Amygdala (tissue), 56 donors: Measurements from ENCODE around the gene SSBP3.
"Not testable (repeated sequence)": the region's sequence is repeated elsewhere in the genome, so short reads cannot be mapped to it uniquely, and the experiment has no call there.

Experiments
- DNase-seq, 56 donors: peaks; one replicate each; lab custom pipeline; 2025; lab: John Stamatoyannopoulos, UW

The SSBP3 gene

GRCh38 chr1:54234284-54234683 is 171.9 kb downstream of the SSBP3 start:
- no peak for DNase-seq

GRCh38 chr1:54233196-54233595 is 173.0 kb downstream of the SSBP3 start:
- not testable (repeated sequence) for DNase-seq

GRCh38 chr1:54230507-54231339 is 175.5 kb downstream of the SSBP3 start:
- no peak for DNase-seq

GRCh38 chr1:54229281-54229891 is 176.8 kb downstream of the SSBP3 start:
- DNase-seq = peak in 1 of 56 donors; percentile 4

GRCh38 chr1:54228638-54229079 is 177.5 kb downstream of the SSBP3 start:
- peak in 2 of 56 donors; percentile 3 to 14 for DNase-seq

DNA sequence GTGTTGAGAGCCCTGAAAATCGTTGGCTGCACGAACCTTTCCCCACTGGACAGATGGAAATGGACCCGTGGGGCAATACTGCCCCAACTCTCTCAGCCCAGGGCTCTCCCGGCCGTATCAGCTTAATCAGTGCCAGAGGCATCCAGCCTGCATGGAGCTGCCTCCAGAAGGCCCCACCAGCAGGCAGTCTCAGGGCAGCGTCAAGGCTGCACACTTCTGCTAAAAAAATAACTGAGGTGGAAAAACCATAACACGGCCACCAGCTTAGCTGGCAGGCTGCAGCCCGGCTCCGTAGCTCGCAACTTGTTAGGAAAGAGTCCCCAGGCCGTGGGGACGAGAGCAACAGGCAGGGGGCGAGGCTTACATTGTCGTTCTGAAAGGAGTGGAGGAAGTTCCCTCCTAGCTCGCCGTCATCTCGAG is 178.3 kb downstream of the SSBP3 start:
- no peak for DNase-seq

DNA sequence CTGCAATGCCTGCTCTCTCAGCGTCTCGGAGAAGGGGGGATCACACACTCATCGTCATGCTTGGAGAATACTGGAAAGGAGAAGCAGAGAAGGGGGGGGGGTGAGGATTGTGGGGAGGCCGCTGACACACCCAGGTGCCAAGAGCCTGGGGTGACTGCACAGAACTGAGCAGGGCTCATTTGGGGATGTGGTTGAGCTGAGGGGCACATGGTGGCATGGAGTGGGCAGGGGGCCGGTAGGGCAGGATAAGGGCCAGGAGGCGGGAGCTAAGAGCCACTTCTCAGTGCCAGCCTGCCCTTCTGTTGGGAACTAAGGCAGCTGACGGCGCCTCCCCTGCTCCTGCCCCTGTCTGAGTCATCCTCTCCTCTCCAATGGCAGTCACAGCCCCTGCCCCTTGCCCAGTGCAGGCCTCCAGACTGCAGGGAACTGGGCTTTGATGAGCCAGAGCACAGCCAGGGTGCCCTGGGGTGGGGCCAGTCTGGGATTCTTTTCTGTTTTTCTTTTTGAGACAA is 179.0 kb downstream of the SSBP3 start:
- DNase-seq = peak in 15 of 56 donors; percentile 6 to 73 (median 23)

DNA sequence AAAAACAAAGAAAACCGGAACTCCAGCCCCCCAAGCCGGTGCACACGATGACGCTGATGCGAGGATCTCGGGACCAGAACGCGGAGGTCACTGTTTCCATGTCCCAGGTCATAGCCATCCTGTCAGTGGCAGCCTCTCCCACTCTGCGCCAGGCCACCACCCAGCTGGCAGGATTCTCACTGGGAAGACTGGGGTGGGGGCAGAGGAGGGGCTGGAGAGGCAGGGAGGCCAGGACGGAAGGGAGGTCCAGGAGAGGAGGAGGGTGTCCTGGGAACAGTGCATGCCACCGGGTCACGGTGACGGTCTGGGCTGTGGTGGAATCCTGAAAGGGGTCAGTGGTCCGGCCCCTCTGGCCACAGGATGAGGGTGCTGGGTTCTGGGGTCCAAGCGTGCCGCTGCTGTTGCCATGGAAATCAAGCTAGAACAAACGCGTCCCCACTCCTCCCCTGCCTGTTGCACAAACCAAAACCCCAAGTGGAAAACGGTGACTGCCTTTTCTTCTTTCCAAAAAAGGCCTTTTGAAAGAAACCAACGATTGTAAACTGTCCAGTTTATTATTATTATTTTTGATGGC is 180.1 kb downstream of the SSBP3 start:
- DNase-seq = no peak

DNA sequence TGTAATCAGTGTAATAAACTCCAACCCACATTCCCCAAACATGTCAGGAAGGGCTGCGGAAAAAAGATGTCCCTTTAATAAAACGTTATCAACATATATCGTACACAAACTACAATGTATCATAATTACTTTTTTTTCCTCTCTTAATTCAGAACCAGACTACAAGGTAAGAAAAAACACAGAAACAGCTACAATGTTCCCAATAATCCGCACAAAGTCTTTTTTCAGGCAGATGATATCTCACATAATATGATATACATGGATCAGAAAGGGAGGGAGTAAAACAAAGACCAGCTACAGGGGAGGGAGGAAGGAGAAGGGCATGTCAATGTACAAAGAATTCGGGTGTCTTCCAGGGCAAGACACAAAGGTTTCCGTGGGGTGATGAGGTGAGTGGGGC is 180.8 kb downstream of the SSBP3 start:
- no peak for DNase-seq

DNA sequence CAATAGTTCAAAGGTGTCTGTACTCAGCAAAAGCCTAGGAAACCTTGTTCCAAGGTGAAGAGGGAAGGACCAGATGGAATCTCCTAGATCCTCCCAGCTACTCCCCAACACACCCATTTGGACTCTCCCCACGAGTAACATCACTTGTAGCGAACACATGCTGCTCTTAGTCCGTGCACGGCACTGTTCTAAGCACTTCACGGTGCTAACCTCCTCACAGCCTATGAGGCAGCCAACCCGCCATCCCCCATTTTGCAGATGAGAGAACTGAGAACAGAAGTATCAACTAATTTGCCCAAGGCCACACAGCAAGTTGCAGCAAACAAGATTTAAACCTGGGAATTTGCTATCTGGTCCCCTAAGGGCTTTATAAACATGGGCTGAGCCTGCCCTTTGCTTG is 182.0 kb downstream of the SSBP3 start:
- no peak for DNase-seq

DNA sequence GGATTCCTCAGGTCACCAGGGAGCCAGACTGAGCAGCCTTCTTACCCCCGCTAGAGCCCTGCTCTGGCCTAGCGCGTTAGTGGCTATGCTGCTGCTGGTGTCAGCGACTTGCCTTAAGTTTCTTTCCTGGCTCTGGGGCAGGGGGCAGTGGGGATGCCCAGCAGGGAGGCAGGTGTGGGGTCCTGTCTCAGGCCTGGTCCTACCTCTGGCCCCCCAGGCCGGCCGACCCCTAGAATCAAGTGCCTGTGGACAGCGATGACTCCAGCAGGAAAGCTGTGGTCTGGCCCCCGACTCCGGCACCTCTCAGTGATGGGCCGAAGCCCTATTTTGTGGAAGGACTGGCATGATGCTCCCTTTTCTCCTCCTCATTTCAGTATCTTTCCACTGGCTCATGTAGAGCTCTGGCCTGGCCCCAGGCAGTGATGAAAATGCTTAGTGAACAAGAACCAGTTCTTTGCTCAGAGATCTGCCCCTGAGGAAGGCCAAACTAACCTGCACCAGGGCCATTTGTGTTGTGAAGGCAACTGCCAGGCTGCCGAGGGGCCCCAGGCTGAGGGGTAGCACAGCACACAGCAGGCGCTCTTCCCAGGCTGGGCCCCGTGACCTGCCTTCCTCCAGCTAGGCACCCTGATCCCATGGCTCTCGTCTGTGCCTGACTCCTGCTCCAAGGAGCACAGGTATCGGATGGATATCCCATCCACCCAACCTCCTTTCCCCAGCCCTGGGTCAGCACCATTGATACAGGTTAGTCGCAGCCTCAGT is 182.6 kb downstream of the SSBP3 start:
- DNase-seq = no peak

- DNase-seq = no peak
Observed at GRCh38 chr1:54222711-54223110, 183.5 kb downstream of the SSBP3 start.

- DNase-seq = no peak
Observed at GRCh38 chr1:54221867-54222484, 184.2 kb downstream of the SSBP3 start.

- DNase-seq = no peak
Observed at GRCh38 chr1:54221113-54221834, 184.9 kb downstream of the SSBP3 start.

DNA sequence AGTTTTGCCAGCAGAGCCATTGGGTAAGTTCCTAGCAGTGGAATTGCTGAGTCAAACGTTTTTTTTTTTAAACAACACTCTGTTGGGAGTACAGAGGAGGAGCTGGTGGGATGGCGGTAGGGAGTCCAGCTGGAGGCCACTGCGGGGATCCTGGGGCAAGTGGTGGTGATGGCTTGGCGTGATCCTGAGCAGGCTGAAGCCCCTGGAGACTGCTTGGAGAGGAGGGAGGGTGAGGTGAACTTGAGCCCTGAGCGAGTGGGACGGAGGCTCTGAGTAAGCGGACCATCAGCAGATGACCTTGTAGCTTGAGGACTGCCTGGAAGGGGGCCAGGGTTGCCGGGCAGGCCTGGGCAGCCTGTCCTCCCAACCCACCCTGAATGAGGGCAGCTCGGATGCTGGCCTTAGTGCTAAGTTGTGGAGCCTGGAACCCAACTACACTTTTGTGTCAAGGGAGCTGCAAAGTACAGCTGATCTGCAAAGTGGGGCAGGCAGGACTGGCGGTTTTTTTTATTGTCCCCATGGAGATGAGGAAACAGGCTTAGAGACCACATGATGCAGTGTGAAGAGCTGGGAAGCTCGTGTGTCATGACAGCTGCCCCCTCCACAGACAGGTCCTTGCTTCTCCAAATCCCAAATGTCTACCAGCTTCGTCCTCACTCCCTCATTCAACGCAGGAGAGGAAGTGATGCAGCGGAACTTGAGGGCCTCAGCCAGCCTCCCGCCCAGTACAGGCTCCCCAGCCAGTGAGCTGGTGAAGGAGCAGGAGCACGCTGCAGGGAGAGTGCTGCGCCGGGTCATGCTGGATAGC is 186.0 kb downstream of the SSBP3 start:
- DNase-seq = peak in 35 of 56 donors; percentile 5 to 67 (median 38)

- DNase-seq = no peak
Observed at GRCh38 chr1:54219688-54220003, 186.5 kb downstream of the SSBP3 start.

DNA sequence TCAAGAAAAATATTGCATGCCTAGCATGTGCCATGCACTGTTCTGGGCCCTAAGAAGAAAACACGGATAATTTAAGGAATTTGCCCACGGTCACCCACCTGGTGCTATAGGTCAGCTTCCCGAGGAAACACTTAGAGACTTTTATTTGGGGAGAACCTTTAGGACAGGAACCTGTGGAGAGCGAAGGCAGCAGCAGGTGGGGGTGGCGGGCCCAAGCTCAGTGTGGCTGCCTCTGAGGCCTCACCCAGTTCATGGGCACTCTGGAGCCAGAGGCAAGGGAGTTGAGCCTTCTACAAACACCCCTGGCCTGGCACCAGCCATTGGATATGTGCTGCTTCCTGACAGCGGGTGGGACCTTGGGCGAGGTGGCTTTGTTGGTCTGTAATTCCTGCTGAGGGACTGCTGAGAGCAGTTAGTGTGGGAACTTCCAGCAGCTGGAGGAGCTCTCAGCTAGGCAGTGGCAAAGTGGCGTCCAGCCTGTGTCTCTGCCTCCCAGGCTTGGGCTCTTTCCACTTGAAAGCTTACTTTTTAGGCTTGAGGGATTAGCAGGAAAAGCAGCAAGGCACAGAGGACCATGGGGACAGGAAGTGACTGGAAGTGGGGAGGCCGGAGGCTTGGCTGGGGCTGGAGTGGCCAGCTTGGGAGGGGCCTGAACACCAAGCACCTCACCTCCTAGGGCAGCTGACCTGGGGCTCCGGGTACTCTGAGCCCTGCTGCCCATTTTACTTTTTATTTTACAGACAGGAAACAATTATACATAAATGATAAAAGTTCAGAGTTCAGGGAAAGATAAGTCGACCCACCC is 187.1 kb downstream of the SSBP3 start:
- peak in 4 of 56 donors; percentile 20 to 41 (median 24) for DNase-seq

- no peak for DNase-seq
Observed at GRCh38 chr1:54215523-54215922, 190.7 kb downstream of the SSBP3 start.
